ENCODE data around the gene MBNL1.

DNA sequence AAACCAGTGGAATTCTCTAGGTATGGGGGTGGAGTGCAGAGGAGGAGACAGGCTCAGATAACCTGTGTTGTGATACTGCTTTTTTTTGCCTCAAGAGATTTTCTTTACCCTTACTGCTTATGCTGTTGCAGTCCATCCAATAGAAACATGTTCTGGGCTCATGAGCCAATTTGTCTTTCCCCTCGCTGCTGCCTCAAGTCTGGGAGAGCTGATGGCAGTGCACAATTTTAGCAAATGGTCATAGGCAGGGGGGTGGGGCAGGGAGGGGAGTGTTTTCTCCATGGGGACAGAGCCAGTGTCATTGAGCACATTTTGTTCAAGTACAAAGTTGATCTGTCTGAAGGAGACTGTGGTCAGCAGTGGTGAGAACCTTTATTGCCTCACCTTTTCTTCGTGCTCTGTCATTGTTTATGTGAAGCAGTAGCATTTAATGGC is 134.9 kb downstream of the MBNL1 start:
- TF ChIP-seq, protein P1, sequence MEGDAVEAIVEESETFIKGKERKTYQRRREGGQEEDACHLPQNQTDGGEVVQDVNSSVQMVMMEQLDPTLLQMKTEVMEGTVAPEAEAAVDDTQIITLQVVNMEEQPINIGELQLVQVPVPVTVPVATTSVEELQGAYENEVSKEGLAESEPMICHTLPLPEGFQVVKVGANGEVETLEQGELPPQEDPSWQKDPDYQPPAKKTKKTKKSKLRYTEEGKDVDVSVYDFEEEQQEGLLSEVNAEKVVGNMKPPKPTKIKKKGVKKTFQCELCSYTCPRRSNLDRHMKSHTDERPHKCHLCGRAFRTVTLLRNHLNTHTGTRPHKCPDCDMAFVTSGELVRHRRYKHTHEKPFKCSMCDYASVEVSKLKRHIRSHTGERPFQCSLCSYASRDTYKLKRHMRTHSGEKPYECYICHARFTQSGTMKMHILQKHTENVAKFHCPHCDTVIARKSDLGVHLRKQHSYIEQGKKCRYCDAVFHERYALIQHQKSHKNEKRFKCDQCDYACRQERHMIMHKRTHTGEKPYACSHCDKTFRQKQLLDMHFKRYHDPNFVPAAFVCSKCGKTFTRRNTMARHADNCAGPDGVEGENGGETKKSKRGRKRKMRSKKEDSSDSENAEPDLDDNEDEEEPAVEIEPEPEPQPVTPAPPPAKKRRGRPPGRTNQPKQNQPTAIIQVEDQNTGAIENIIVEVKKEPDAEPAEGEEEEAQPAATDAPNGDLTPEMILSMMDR (IDR thresholded peaks at IDR 0.05), result no peak
- TF ChIP-seq POLR2A (IDR thresholded peaks at IDR 0.05), result peak in 1 of 2 donors; percentile 7
